Activated CD4-positive, alpha-beta T cell treated with anti-CD3 and anti-CD28 coated beads, Interleukin-2, amount 50 U/mL, for 4 hours (primary cell): Measurements from ENCODE around the gene CISTR.
A peak's percentile ranks its signal among the peaks of the same experiment; 100 is the strongest.
"Not testable (repeated sequence)": the region's sequence is repeated elsewhere in the genome, so short reads cannot be mapped to it uniquely, and the experiment has no call there.

ENCODE experiments used
- DNase-seq, 2 experiments: peaks; one replicate each; pipeline ENCODE4 v3.0.0-alpha.2; 2020

Gene CISTR

DNA sequence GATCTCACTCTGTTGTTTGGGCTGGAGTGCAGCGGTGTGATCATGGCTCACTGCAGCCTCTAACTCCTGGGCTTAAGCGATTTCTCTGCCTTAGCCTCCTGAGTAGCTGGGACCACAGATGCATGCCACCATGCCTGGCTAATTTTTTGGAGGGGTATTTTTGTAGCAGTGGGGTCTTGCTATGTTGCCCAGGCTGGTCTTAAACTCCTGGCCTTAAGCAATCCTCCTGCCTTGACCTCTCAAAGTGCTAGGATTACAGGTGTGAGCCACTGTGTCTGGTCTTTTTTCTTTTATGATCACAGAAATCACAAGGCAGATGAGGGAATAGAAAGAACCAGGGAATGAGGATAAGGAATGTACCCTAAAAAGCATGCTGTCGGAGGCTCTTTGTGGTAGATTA is 11.0 kb upstream of the CISTR start:
- DNase-seq, result not testable (repeated sequence)

DNA sequence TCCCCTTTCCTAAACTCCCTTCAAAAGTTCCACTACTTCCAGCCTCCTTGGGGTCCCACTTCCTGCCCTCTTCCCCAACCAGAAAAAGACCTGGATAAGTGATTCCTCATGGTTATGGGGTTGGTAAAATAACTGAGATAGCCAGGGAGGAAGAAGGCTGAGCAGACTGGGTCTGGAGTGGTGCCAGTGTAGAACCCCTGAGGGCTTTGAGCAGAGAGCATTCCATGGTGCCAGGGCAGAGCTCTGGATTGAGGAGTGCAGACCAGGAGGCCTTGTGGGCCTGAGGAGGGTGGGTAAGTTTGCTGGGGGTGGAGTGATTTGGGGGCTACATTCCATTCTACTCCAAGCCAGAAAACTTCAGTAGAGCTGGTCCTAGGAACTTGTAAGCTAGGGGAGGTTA is 9.5 kb upstream of the CISTR start:
- no peak for DNase-seq

DNA sequence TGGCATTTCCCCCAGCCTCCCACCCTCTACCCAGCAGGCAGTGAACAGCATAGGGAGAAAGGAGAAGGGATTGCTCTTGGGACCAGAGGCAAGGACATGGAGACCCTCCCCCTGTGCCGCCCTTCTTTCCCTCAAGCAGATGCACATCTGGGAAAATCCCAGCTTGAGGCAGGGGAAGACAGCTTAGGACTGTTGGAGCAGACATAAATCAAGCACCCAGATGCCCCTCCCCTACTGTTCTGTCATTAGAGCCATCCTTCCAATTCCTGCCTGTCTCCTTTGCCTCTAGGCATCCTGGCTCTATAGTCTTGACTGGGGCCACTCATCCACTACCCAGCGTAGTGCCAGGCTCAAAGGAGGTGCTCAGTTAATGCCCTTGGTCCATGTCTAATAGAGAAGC is 7.5 kb upstream of the CISTR start:
- DNase-seq, result no peak

DNA sequence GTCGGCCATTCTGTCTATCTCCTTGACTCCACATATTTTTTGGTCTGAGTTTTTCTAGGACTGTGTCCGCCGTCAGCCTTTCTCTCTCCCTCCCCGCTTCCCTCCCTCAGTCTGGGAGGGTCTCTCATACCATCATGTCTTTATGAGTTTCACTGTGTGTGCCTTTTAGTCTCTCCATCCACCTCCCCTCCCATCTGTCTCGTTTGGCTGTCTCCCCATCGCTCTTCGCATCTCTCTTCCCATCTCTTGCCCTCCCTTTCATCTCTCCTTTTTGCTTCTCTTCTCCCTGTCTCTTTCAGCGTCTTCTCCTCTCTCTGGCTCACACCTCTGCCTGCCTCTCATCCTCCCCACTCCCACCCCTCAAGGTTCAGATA is 6.9 kb upstream of the CISTR start:
- DNase-seq, result no peak

DNA sequence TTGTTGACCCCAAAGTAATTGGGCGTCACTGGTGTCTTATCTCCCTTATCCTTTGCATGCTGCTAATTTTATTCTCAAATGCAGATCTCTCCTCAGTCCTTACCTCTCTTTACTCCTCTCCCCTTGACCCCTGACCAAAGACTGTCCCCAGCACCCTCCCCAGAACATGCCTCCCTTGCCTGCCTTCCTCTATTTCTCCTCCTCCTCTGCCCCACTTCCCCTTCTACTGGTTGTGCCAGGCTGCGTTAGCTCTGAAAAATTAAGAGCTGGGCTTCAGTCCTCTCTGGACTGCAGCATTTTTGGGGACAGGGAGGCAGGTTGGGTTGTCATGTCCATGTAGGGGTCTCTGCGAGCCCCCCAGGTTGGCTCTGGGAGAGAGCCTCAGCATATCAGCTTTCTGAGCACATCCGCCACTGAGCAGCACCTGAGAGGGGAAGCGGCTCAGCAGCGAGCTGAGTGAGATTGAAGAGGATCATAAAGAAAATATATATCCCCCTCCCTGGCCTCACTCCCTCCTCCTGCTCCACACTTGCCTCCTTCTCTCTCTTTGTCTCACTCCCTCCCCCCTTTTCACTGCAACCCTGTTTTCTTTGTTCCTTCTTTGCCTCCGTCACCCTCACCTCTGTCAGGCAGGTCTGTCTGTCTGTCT is 6.4 kb upstream of the CISTR start:
- DNase-seq, result no peak

DNA sequence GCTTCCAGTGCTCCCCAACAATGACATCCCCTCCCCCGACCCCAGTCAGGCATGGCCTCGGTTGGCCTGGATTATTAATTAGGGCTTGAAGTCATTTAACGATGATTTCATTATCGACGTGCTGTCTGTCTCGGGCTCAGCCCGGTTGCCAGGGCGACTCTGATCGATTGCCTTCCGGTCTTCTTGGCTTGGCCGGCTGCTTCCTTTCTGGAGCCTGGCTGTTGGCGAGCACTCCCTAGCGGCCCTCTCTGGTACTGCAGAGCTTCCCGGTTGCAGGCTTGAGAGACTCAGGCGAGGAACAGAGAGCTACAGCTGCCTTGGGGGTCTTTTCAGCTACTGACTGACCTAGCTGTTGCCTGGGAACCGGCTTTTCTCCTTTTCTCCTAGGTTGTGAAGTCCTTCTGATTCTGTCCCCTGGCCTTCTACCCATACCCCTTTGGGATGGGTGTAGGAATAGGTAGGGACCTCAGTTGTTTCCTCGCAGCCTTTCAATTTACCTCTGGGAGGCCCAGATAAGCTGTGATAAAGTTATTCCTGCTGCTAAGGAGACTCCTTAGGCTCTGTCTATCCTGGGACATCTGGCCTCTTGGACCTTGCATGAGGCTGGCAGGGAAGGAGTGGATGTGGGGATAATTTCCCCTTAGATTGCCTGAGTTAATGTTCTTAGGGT is 5.5 kb upstream of the CISTR start:
- DNase-seq, result peak; percentile 73 to 74

DNA sequence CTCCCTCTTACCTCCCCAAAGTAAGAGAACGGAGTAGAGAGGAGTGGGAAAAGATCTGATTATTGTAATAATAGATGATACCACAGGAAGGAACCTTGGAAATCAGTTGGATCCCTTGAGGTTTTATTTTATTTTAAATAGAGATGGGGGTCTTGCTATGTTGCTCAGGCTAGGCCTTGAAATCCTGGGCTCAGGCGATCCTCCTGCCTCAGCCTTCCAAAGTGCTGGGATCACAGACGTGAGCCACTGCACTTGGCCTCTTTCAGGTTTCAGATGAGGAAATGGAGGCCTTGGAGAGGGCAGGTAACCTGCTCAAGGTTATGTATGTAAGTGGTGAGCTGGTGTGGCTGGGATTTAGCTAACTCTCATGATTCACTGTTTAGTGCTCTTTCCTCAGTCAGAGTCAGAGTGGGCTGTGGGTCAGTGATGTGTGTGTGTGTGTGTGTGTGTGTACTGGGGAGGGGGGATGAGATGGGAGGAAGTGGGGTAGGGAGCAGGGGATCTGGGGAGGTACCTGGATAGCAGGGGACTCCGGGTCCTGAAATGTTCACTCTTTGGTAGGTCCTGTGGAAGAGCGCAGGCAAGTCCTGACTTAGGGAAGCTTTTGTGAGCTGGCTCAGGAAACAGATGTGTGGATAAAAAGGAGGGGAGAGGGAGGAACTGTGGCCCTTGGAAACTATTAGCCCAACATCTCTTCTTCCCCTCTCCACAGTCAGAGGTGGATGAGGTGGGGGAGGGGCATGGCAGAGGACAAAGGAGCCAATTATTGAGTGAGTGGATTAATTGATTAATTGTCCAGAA is 4.7 kb upstream of the CISTR start:
- no peak for DNase-seq

DNA sequence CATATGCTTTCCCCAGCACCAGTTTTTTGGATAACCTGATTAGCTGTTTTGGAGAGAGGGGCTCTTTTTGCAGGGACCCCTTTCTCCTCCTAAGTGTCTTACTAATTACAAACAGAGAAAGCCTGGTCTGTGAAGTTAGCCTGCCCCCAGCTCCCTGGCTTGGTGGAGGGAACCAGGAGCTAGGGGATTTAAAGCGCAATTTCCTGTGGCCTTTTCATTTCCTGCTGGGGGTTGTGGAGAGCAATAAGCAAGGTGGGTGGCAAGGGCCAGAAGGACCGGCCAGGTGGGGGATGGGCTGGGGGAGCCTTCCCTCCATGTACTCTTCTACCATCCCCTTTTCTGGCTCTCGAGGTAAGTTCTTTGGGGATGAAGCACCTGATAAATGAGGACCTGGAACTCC is 4.1 kb upstream of the CISTR start:
- DNase-seq, result no peak

DNA sequence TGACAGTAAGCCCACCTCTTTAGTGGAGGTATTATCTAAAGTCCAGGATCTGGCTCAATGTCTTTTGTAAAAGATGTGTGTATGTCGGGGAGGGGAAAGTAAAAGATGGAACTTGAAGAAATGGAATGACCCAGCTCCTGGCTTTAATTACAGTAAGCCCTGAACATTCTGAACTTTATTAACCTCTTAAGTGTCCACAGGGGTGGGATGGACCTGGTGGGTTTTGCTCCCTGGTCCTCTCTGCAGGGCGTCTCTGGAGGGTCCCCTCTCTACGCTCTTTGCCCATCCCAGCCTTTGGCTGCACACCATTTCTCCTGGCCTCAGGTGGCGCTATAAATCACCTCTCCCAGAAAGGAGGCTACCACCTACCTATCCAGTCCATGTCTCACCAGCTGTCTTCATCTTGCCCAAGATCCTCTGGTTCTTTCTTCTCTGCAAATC is 3.7 kb upstream of the CISTR start:
- no peak for DNase-seq

DNA sequence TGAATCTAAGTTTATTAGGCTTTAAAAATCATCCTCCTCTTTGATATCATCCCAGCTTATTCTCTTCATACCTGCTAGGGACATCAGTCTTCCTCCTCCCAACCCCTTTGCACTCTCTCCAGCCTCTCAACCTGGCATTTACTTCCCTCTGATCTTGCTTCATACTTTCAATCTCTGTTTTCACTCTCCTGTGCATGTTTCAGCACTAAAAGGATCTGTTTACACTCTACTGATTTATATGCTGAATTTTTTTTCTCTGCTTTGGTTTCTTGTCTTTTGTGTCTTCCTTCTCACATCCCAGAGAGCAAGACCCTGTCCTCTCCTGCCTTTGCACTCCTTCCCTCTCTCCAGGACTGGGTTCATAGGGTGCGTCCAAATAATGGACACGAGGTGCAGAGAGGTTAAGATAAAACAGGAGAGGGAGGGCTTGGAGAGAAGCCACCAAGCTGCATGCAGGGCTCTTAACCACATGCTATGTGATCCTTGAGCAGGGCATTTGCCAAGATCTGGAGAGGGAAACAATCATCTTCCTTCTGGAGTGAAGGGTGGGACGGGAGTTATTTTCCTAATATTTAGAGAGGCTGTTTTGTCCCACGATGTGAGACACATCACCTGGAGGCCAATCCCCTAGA is 3.0 kb upstream of the CISTR start:
- DNase-seq, result no peak

DNA sequence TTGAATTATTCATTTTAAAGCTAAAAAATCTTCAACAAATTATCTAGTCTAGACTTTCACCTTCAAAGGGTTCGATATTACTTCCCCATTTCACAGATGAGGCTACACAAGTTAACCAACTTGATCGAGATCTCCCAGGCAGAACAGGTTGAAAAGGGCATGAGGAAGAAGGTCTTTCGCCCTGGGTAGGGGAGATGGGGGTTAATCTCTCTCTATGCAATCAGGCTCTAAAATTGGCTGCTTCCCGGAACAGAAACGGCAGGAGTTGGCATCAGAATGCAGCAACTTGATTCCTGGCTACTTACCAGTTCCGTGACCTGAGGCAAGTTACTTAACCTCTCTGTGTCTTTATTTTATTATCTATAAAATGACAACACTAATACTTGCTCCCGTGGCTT is 2.4 kb upstream of the CISTR start:
- no peak for DNase-seq

DNA sequence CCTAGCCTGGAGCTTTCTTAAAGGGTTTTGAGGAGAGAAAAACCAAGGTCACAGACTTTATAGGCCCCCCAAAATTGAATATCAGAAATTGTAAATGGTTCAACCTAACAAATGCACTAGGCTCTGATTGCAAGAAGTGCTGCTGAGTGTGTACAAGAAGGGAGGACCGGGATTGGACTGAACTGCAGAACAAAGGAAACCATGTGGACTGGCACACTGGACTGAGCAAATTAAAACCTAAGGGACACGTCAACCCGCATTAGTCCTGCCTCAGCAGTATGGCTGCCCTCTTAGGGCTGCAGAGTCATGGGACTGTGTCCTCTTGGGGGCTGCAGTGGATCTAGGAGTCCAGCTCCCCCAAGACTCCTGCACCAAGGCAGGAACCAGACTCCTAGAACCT is 842 bp upstream of the CISTR start:
- DNase-seq, result no peak

DNA sequence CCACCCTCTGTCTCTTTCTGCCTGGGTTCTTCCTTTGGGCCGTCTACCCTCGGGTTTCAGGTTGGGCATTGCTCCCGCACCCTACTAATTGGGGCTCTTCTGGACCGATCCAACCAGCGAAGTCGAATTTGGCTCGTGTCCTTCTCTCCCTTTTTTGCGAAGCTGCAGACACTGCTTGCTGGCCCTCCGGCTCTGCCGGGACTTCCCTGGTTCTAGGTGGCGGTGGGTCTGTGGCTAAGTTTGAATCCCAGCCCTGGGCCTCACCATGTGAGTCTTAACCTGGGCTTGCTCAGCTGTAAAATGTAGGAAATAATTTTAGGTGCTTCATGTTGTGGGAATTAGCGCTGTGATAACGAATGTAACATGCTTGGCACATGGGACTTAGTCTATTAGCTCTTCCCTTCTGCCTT is 418 bp upstream of the CISTR start:
- DNase-seq, result no peak

DNA sequence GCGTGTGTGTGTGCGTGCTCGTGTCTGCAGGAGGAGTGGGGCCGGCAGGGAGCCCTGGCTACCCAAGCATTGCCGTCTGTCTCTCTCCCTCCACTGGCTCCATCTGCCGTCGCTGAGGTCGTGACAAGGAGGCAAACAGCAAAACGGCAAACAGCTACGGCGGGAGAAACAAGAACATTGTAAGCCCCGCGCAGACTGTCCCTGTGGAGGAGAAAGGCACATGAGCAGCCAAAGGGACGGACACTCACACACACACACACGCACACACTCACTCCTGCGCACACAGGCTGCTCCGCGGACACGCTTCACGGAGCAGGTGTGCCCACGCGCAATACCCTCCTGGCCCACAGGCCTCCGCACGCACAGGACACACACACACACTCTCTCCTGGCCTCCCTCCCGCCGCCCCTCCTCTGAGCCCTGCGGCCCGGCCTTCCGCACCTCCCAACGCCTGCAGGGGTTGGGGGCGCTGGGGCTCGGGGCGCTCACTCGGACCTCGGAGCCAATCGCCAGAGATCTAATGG is 905 bp downstream of the CISTR start:
- no peak for DNase-seq

DNA sequence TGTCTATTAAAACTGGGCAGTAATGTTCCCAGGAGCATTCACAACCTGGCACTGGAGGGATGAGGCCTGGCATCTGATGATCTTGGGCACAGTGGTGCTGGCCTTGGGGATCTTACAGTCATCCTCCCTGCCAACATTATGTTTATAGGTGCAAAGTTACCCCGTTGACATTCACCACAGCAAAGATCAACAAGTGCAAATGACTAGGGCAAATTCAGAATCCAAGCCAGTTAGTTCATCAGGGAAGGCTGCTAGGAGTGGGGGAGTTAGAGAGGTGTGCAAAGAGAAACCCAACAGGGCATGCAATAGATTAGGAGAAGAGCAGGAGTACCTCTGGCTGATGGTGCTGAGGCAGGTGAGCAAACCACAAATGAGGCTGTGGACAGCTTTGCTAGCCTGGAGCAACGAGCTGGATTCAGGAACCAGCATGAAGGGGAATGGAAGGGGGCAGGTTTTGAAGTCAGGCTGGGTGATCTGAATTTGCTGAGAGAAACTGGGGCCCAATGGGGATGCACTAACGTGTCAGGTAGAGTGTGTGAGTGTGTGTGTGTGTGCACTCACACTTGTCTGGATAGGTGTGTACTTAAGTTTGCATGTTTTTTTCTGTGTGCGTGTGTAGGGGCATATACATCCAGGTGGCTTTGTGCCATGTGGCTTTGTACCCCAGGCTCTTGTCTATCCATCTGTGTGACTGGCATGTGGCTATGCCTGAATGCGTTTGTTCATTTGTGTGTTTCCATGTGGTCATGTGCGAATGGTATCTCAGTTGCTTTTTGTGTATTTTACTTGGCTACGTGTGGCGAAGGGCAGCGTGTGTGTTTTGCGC is 1.6 kb downstream of the CISTR start:
- no peak for DNase-seq

DNA sequence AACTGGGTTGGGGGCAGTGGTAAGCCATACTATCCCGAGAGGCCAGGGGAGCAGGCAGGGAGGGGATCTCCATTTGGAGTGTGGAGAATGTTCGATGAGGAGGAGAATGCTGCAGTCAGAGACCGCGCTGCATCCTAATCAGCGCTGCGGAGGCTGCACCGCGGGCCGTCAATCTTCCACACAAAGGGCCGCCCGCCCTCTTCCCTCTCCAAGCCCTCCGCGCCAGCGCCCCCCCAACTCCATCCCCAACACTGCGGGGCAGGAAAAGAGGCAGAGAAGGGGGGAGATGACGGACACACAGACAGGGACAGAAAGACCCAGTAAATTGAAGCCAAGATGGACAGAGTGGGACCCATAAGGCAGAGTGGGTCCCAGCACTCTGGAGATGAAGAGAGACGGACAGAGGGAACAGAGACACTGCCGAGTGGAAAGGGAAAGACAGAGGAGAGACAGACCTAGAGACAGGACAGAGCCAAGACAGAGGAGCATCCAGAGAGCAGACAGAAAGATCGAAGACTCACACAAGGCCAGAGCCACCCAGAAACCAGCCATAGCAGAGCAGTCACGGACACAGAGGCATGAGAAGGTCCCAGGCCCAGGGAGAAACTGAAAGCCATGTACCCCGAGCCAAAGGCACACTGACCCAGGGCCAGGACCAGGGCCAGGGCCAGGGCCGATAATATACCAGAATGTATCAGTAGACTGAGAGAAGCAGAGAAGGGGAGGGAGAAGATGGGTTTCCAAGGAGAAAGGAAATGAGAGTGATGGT is 3.5 kb downstream of the CISTR start:
- DNase-seq, result no peak

DNA sequence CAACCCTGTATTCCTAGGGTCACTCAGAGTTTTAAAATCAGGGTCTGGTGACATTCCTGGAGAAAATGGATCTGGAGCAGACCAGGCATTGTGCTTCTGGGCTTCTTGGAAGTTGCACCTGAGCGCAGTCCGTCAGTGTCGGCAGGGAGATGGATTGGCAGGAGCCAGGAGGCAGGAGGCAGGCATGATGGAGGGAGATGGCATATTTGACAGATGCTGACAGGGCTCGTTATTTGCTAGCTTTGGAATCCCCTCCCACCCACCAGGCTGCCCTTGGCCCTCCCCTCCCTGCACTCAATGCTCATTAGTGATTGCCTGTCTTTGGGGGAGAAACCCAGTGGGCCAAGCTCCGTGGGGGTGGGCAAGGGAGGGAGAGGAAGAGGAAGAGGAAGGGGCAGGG is 4.7 kb downstream of the CISTR start:
- DNase-seq, result no peak

DNA sequence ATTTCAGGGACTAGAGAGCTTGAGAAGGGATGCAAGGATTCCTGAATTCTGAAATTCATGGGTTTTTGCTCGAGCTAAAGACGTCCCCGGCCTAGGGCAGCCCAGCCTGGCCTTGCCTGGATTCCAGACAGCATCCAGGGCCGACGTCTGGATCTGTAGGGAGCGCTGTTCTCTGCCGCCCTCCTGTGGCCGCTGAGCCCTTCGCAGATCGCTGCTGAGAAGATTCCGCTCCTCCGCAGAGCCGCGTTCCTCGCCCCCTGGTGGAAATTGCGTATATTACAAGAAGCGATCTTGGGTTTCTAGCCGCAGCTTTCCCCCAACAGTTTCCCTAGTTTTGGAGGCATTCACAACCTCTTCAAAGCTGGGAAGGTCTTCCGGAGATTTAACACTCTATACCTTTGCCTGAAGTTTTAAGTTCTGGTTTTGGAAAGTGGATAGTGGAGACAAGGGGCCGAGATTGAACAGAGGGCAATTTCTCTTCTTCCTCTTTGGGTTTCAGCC is 5.1 kb downstream of the CISTR start:
- DNase-seq, result peak; percentile 82 to 84

DNA sequence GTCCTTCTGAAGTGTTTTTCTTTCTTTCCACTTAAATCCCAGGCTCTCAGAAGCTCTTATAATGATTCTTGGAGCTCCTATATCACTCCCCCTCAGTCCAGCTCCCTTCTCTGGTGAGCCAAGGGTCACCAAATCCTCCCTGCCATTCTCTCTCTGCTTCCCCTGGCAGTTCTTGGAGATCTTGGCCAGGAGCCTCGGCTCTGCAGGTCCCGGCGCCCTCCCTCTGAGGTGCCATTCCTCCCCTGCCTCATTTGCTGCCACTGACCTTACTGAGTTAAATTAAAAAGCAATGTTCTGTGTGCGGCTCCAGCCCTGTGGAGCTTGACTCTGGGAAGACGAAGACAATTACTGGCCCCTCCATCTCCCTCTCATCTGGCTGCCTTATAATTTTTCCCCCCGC is 7.0 kb downstream of the CISTR start:
- DNase-seq, result no peak

DNA sequence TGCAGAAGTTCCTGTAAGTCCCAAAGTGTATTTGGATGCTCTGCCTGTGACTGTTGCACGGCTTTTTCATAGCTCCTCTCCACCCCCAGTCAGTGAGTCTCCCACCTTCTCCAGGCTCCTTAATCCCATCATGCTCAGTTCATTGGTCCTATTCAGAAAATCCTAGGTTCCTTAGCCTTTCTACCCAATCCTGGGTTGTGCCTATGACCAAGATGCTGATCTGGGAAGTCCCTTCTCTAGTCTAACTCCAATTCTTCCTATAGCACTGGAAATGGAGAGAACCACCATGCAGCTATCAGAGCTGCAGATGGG is 7.7 kb downstream of the CISTR start:
- DNase-seq, result no peak

DNA sequence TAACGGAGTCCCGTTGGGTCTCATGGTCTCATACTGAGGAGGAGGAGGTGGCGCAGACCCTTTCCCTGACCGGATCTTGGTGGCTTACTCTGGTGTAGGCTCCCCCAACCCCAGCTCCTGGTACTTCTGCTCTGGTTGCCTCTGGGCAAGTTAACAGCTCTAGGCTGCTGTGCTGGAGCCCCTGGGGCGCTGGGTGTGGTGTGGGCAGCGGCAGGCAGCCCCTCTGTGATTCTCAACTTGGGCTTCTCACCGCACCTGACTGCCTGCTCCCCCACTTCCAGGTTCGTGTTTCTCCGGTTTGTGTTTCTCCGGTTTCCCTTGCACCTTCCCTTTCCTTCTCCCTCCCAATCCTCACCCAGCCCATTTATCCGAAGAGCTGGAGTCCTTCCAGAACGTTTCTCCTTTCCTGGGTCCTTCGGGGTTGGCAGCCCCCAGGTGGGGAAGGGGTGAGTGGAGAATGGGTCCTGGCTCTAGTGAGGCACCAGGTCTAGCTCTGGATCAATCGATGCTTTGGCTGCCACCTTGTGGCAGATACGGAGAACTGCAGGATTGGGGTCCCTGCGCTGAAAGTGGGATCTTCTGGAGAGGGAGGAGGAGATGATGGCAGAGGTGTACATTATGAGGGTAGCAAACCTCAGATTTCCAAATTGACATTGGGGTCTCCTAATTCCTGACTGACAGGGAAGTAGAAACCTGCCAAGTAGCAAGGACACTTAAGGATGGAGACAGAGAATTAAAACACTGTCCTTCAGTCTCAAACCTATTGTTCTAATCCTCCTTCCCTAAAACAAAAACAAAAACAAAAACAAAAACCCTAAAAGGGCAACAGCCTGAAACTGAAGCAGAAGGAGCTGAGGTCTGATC is 8.3 kb downstream of the CISTR start:
- DNase-seq, result peak; percentile 46
